ENCODE data around the gene KCNK6.

KCNK6 gene

GRCh38 chr19:38294090-38294489, 25.6 kb upstream of the KCNK6 start:
- FAIRE-seq (no peak), DNase-seq (ENCODE audit: low spot score) (no peak)

- peak; percentile 89 for DNase-seq (ENCODE audit: low spot score)
- FAIRE-seq: peak; percentile 95
Observed at GRCh38 chr19:38298821-38299680, 20.6 kb upstream of the KCNK6 start.

GRCh38 chr19:38303517-38304351, 15.9 kb upstream of the KCNK6 start, which contains the start of gene C19orf33:
C19orf33 (plus strand) TSS chr19:38304251; CDS start chr19:38304262, 11 bp downstream.
- FAIRE-seq (no peak), DNase-seq (ENCODE audit: low spot score) (peak; percentile 54)

GRCh38 chr19:38304352-38304865, 15.2 kb upstream of the KCNK6 start:
- FAIRE-seq: no peak

GRCh38 chr19:38304866-38305429, 14.7 kb upstream of the KCNK6 start:
- DNase-seq (ENCODE audit: low spot score) (peak; percentile 75), FAIRE-seq (no peak)

More at GRCh38 chr19:38304352-38304865, 15.2 kb upstream of the KCNK6 start:
- DNase-seq (ENCODE audit: low spot score): no peak

GRCh38 chr19:38306236-38306635, 13.4 kb upstream of the KCNK6 start:
- DNase-seq (ENCODE audit: low spot score) (no peak), FAIRE-seq (no peak)

- DNase-seq (ENCODE audit: low spot score) (no peak), FAIRE-seq (no peak)
Observed at GRCh38 chr19:38307076-38307475, 12.6 kb upstream of the KCNK6 start.

- DNase-seq (ENCODE audit: low spot score) (no peak), FAIRE-seq (no peak)
Observed at GRCh38 chr19:38307597-38307996, 12.0 kb upstream of the KCNK6 start.

- FAIRE-seq (no peak), DNase-seq (ENCODE audit: low spot score) (no peak)
Observed at GRCh38 chr19:38308006-38308766, 11.5 kb upstream of the KCNK6 start.

- FAIRE-seq (no peak), DNase-seq (ENCODE audit: low spot score) (no peak)
Observed at GRCh38 chr19:38308926-38309614, 10.6 kb upstream of the KCNK6 start.

GRCh38 chr19:38309615-38310278, 9.9 kb upstream of the KCNK6 start:
- FAIRE-seq: no peak
- no peak for DNase-seq (ENCODE audit: low spot score)

- FAIRE-seq (no peak), DNase-seq (ENCODE audit: low spot score) (no peak)
Observed at GRCh38 chr19:38310279-38310670, 9.4 kb upstream of the KCNK6 start.

GRCh38 chr19:38310986-38311385, 8.7 kb upstream of the KCNK6 start:
- FAIRE-seq: no peak

GRCh38 chr19:38315657-38316476, 3.8 kb upstream of the KCNK6 start, which contains the start of gene YIF1B:
YIF1B (minus strand) TSS chr19:38315947; CDS start chr19:38315917, 30 bp downstream.
- FAIRE-seq (no peak), DNase-seq (ENCODE audit: low spot score) (peak; percentile 95)

More at GRCh38 chr19:38310986-38311385, 8.7 kb upstream of the KCNK6 start:
- no peak for DNase-seq (ENCODE audit: low spot score)

GRCh38 chr19:38316477-38317067, 3.1 kb upstream of the KCNK6 start:
- DNase-seq (ENCODE audit: low spot score): no peak
- no peak for FAIRE-seq

- DNase-seq (ENCODE audit: low spot score) (no peak), FAIRE-seq (no peak)
Observed at GRCh38 chr19:38317104-38317612, 2.5 kb upstream of the KCNK6 start.

- FAIRE-seq (no peak), DNase-seq (ENCODE audit: low spot score) (no peak)
Observed at GRCh38 chr19:38318660-38319059, 985 bp upstream of the KCNK6 start.

GRCh38 chr19:38320969-38321339, 1.3 kb downstream of the KCNK6 start:
- no peak for FAIRE-seq
- no peak for DNase-seq (ENCODE audit: low spot score)
